Neural crest cell (in vitro differentiated cells): ENCODE results near the gene OR2V2. TPM values are rescaled to one million over a fixed set of nuclear protein-coding genes. Genes with fewer than 3 reads are reported as not detected.

Experiments used
- DNase-seq: peaks from one replicate; pipeline ENCODE4 v3.0.0; 2021; ENCODE audit warnings: low read depth, mixed read lengths, low spot score
- H3K27ac Mint-ChIP-seq: one replicate; pipeline ENCODE4 v1.8.0; 2021; ENCODE audit warnings: mild to moderate bottlenecking, mixed read lengths; ENCODE audit not compliant: unreplicated experiment
- H3K27me3 Mint-ChIP-seq: 2 replicates; pipeline ENCODE4 v1.8.0; 2021; ENCODE audit warnings: low read depth, mild to moderate bottlenecking, mixed read lengths
- H3K36me3 Mint-ChIP-seq: 2 replicates; pipeline ENCODE4 v1.8.0; 2021; ENCODE audit warnings: low read depth, mild to moderate bottlenecking, mixed read lengths
- H3K4me1 Mint-ChIP-seq: 2 replicates; pipeline ENCODE4 v1.8.0; 2021; ENCODE audit warnings: mixed read lengths
- H3K4me3 Mint-ChIP-seq: one replicate; pipeline ENCODE4 v1.8.0; 2021; ENCODE audit warnings: mild to moderate bottlenecking, mixed read lengths
- H3K9me3 Mint-ChIP-seq: 2 replicates; pipeline ENCODE4 v1.8.0; 2021; ENCODE audit warnings: mixed read lengths
- CTCF ChIP-seq: fragments of 200-600 bp; sonication (generic); conservative IDR thresholded peaks from 2 replicates; pipeline ENCODE4 v1.5.0; 2021; ENCODE audit warnings: antibody characterized with exemption, mild to moderate bottlenecking
- total RNA-seq: library from RNA; stranded (reverse); gene quantifications from 2 replicates; pipeline ENCODE4 v1.2.1, GENCODE V29; 2021

The OR2V2 gene
- total RNA-seq, 1 donor from 2014 or later, result not detected

GRCh38 chr5:181197326-181197951 lies 50.1 kb downstream of the OR2V2 start:
- no peaks in the 10 kb centered on the region for H3K9me3 Mint-ChIP-seq
- H3K27me3 Mint-ChIP-seq, result peaks cover 64% of the 10 kb centered on the region
- TF ChIP-seq CTCF, result no peak
- no peaks in the 10 kb centered on the region for H3K36me3 Mint-ChIP-seq
- DNase-seq, result no peak
- no peak overlapping the region for H3K27ac Mint-ChIP-seq
- H3K4me3 Mint-ChIP-seq, result no peak overlapping the region
- peaks cover 6% of the 10 kb centered on the region for H3K4me1 Mint-ChIP-seq

DNA sequence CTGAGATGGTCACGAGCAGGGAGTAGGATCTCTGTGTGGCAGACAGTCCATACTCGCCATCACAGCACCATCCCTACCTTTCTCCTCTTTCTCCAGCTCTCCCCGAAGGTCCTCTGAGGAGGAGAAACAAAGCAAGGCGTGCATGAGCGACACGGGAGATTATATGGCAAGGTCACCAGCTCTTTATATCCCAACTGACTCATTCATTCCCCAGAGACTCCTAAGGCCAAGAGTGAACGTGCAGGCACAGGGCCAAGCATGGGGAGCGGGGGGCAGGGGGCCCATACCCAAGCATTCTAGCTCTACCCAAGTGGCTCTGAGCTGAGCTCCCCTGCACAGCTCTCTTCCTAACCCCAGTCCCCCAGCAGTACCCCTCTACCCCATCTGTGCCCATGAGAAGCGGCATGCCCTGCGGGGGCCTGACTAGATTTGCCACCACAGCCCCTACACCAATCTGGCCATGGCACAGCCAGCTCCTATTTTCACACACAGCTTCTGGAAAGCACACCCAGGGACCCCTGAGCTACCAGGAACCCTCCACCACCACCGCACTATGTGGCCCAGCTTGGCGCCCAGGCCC lies 50.8 kb downstream of the OR2V2 start:
- no peak for DNase-seq
- Mint-ChIP-seq H3K27ac (no peak overlapping the region), H3K9me3 (no peaks in the 10 kb centered on the region), H3K36me3 (no peaks in the 10 kb centered on the region), H3K27me3 (peaks cover 64% of the 10 kb centered on the region), H3K4me1 (no peaks in the 10 kb centered on the region), H3K4me3 (no peak overlapping the region)
- TF ChIP-seq CTCF, result no peak

GRCh38 chr5:181198905-181199519 lies 51.6 kb downstream of the OR2V2 start:
- peak overlapping the region; percentile 4 for H3K4me3 Mint-ChIP-seq
- no peak for TF ChIP-seq CTCF
- no peaks in the 10 kb centered on the region for H3K9me3 Mint-ChIP-seq
- no peak for DNase-seq
- peaks cover 67% of the 10 kb centered on the region for H3K27me3 Mint-ChIP-seq
- no peak overlapping the region for H3K27ac Mint-ChIP-seq
- H3K36me3 Mint-ChIP-seq, result no peaks in the 10 kb centered on the region
- no peaks in the 10 kb centered on the region for H3K4me1 Mint-ChIP-seq

- Mint-ChIP-seq H3K27me3 (peaks cover 74% of the 10 kb centered on the region), H3K4me1 (no peaks in the 10 kb centered on the region), H3K36me3 (no peaks in the 10 kb centered on the region), H3K27ac (no peak overlapping the region), H3K4me3 (peak overlapping the region; percentile 25), H3K9me3 (no peaks in the 10 kb centered on the region)
- no peak for TF ChIP-seq CTCF
- no peak for DNase-seq
Measured at GRCh38 chr5:181199881-181200638, 52.7 kb downstream of the OR2V2 start.

GRCh38 chr5:181200816-181201215 lies 53.4 kb downstream of the OR2V2 start:
- H3K27ac Mint-ChIP-seq, result no peak overlapping the region
- no peak for DNase-seq
- no peaks in the 10 kb centered on the region for H3K9me3 Mint-ChIP-seq
- H3K4me1 Mint-ChIP-seq, result peaks cover 5% of the 10 kb centered on the region
- H3K4me3 Mint-ChIP-seq, result no peak overlapping the region
- H3K36me3 Mint-ChIP-seq, result peaks cover 2% of the 10 kb centered on the region
- no peak for TF ChIP-seq CTCF
- peaks cover 80% of the 10 kb centered on the region for H3K27me3 Mint-ChIP-seq
